ENCODE results near the gene GPRIN3. TPM values are rescaled to one million over a fixed set of nuclear protein-coding genes. Genes with fewer than 3 reads are reported as not detected.
A peak's percentile ranks its signal among the peaks of the same experiment; 100 is the strongest.

Gene GPRIN3
- total and polyA plus RNA-seq, 8 donors: 0.40 to 19.8 (median 10.5) TPM

GRCh38 chr4:89289312-89289711, 18.3 kb downstream of the GPRIN3 start:
- Histone ChIP-seq H3K36me3 (no peaks in the 10 kb centered on the region), H3K27me3 (no peaks in the 10 kb centered on the region), H3K4me1 (peaks cover 0 to 38% (median 13%) of the 10 kb centered on the region in 4 donors), H3K4me3 (no peak overlapping the region), H3K27ac (peak overlapping the region in 1 of 5 donors; percentile 27), H3K9me3 (no peaks in the 10 kb centered on the region)
- WGBS, 5 donors: 78 to 96% (median 80%) methylated on average over 2 of the region's 2 CpGs
- DNase-seq: no peak
- intact Hi-C loops (cut with DNase I; ENCODE audit: low total_unique reads): no loop called here
- no peak for TF ChIP-seq CTCF (IDR thresholded peaks at IDR 0.05)
- TF ChIP-seq POLR2A (IDR thresholded peaks at IDR 0.05): no peak
- TF ChIP-seq POLR2AphosphoS5 (IDR thresholded peaks at IDR 0.05): no peak
- TF ChIP-seq EP300 (IDR thresholded peaks at IDR 0.05): no peak

GRCh38 chr4:89288430-89288829, 19.2 kb downstream of the GPRIN3 start:
- Histone ChIP-seq H3K27ac (no peak overlapping the region), H3K27me3 (no peaks in the 10 kb centered on the region), H3K4me3 (no peak overlapping the region), H3K4me1 (peaks cover 4 to 35% (median 8%) of the 10 kb centered on the region in 4 donors), H3K36me3 (no peaks in the 10 kb centered on the region), H3K9me3 (no peaks in the 10 kb centered on the region)
- 83 to 94% (median 92%) methylated on average over 2 of the region's 2 CpGs for WGBS, 5 donors
- intact Hi-C loops (cut with DNase I; ENCODE audit: low total_unique reads): no loop called here
- no peak for DNase-seq
- no peak for TF ChIP-seq POLR2AphosphoS5 (IDR thresholded peaks at IDR 0.05)
- TF ChIP-seq POLR2A (IDR thresholded peaks at IDR 0.05): no peak
- TF ChIP-seq CTCF (IDR thresholded peaks at IDR 0.05): no peak
- TF ChIP-seq EP300 (IDR thresholded peaks at IDR 0.05): no peak

- Histone ChIP-seq H3K4me1 (peaks cover 4 to 35% (median 7%) of the 10 kb centered on the region in 4 donors), H3K9me3 (no peaks in the 10 kb centered on the region), H3K27ac (no peak overlapping the region), H3K36me3 (no peaks in the 10 kb centered on the region), H3K4me3 (no peak overlapping the region), H3K27me3 (no peaks in the 10 kb centered on the region)
- WGBS, 5 donors: 76 to 87% (median 76%) methylated on average over 6 of the region's 6 CpGs
- no peak for DNase-seq
- TF ChIP-seq POLR2AphosphoS5 (IDR thresholded peaks at IDR 0.05) (no peak), CTCF (IDR thresholded peaks at IDR 0.05) (no peak), EP300 (IDR thresholded peaks at IDR 0.05) (no peak), POLR2A (IDR thresholded peaks at IDR 0.05) (no peak)
- intact Hi-C loops (cut with DNase I; ENCODE audit: low total_unique reads): no loop called here
Observed at GRCh38 chr4:89287945-89288344, 19.7 kb downstream of the GPRIN3 start.

DNA sequence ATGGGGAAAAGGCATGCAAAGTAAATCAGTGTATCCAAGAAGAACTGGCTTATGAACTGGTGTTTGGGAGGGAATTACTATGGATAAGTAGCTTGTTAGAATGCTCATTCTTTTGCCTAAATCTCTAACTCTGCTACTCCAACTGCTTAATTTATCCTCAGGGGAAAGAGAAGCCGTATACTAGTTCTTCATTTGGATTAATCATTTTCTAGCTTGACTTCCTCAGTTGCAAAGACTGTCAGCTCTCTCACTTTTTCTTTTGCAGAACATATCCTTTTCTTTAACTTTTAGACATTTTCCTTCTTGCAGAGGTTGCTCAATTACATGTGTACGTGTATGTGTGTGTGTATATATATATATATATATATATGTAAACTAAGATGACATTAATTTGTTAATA, 21.9 kb downstream of the GPRIN3 start:
- 23 to 40% (median 33%) methylated on average over 2 of the region's 2 CpGs for WGBS, 5 donors
- H3K27ac ChIP-seq: peak overlapping the region in 2 of 5 donors; percentile 58 to 81
- no peaks in the 10 kb centered on the region for H3K27me3 ChIP-seq
- TF ChIP-seq POLR2A (IDR thresholded peaks at IDR 0.05) (no peak), POLR2AphosphoS5 (IDR thresholded peaks at IDR 0.05) (no peak), EP300 (IDR thresholded peaks at IDR 0.05) (no peak), CTCF (IDR thresholded peaks at IDR 0.05) (no peak)
- no peak for DNase-seq
- peaks cover 0 to 31% (median 7%) of the 10 kb centered on the region in 4 donors for H3K4me1 ChIP-seq
- H3K36me3 ChIP-seq: no peaks in the 10 kb centered on the region
- intact Hi-C loops (cut with DNase I; ENCODE audit: low total_unique reads): no loop called here
- H3K9me3 ChIP-seq: no peaks in the 10 kb centered on the region
- H3K4me3 ChIP-seq: no peak overlapping the region

Data from stomach (tissue), 9 donors.